Cardiac atrium fibroblast (primary cell): ENCODE data around the gene SMIM41. TPM values are rescaled to one million over a fixed set of nuclear protein-coding genes. Genes with fewer than 3 reads are reported as not detected.

ENCODE experiments used
- total RNA-seq: library from RNA; depleted of rRNA; stranded (reverse); fragments of >200 nt; gene quantifications from 2 replicates; pipeline ENCODE4 v1.2.3, GENCODE V29; 2015

SMIM41 gene
- total RNA-seq, result not detected in 2 replicates

GRCh38 chr12:52079576-52080402, at the start of gene SMIM41:
TSS of gene SMIM41 (plus strand) at chr12:52079704. CDS start at chr12:52079780, 76 bp downstream.

GRCh38 chr12:52050758-52051541, 28.6 kb upstream of the SMIM41 start, which contains the start of gene NR4A1:
TSS of gene NR4A1 (plus strand) at chr12:52051442. CDS start at chr12:52054329, 2,887 bp downstream.

GRCh38 chr12:52069327-52070184, 9.9 kb upstream of the SMIM41 start, which contains the start of gene ATG101:
TSS of gene ATG101 (plus strand) at chr12:52069978. CDS start at chr12:52073651, 3,673 bp downstream.

Other genes with a start within 250 kb of the SMIM41 start
- not detected in 2 replicates for gene FIGNL2, start 231.0 kb upstream of the SMIM41 start, total RNA-seq
- not detected in 2 replicates for gene ANKRD33, start 191.6 kb upstream of the SMIM41 start, total RNA-seq
- gene ACVRL1, start 172.2 kb upstream of the SMIM41 start, total RNA-seq, result 107 and 184 TPM in 2 replicates
- 18.2 and 20.7 TPM in 2 replicates for gene ACVR1B, start 128.0 kb upstream of the SMIM41 start, total RNA-seq
- 6.8 and 20.4 TPM in 2 replicates for gene TAMALIN, start 72.8 kb upstream of the SMIM41 start, total RNA-seq
- gene NR4A1, start 28.3 kb upstream of the SMIM41 start, total RNA-seq, result 22.0 and 122 TPM in 2 replicates
- 85.6 and 98.5 TPM in 2 replicates for gene ATG101, start 9.7 kb upstream of the SMIM41 start, total RNA-seq
- under 0.01 TPM in 1 of 2 replicates, not detected in the other for gene KRT80, start 112.3 kb downstream of the SMIM41 start, total RNA-seq
- gene KRT7, start 153.5 kb downstream of the SMIM41 start, total RNA-seq, result 85.9 and 90.6 TPM in 2 replicates
- gene KRT86, start 194.9 kb downstream of the SMIM41 start, total RNA-seq, result 0.54 TPM in 1 of 2 replicates, not detected in the other
- 0.16 TPM in 1 of 2 replicates, not detected in the other for gene KRT81, start 211.8 kb downstream of the SMIM41 start, total RNA-seq
- gene KRT83, start 241.7 kb downstream of the SMIM41 start, total RNA-seq, result not detected in 2 replicates